SK-N-MC (cell line): ENCODE measurements around the gene GSK3B.

Source experiments
- EZH2 ChIP-seq: fragments of 200-600 bp; sonication (generic); IDR thresholded peaks from one replicate; pipeline ENCODE4 v1.6.1; 2017; ENCODE audit warnings: antibody characterized with exemption
- POLR2AphosphoS5 ChIP-seq: IDR thresholded peaks from 2 replicates; pipeline ENCODE4 v1.6.1; 2012; ENCODE audit warnings: mild to moderate bottlenecking, low read depth, low read length, borderline replicate concordance

GRCh38 chr3:119934249-119934648 is 160.0 kb downstream of the GSK3B start:
- TF ChIP-seq POLR2AphosphoS5 (no peak), EZH2 (no peak)
